WTC11 (cell line): Measurements from ENCODE around the gene KLK6. TPM values are rescaled to one million over a fixed set of nuclear protein-coding genes. Genes with fewer than 3 reads are reported as not detected.

Experiments
- ATAC-seq: fragments of 200-7000 bp; cut with Tn5 transposase; 2 replicates; pipeline ENCODE4 v1.10.0; 2021; ENCODE audit warnings: mild to moderate bottlenecking, moderate library complexity
- CTCF ChIA-PET: fragments of 300-600 bp; sonication (Branson Sonifier 250); formaldehyde crosslinking; loops from one replicate; lab custom pipeline; 2021; ENCODE audit warnings: antibody characterized with exemption; lab: Charles Lee
- POLR2A ChIA-PET: fragments of 350-600 bp; sonication (Branson Sonifier 250); formaldehyde crosslinking; loops from one replicate; lab custom pipeline; 2021; ENCODE audit warnings: antibody characterized with exemption; lab: Charles Lee
- DNase-seq: peaks from one replicate; pipeline ENCODE4 v3.0.0; 2021; ENCODE audit warnings: low spot score
- H3K27ac Mint-ChIP-seq: 2 replicates; pipeline ENCODE4 v1.8.0; 2021; ENCODE audit warnings: mixed read lengths
- H3K27me3 Mint-ChIP-seq: 2 replicates; pipeline ENCODE4 v1.8.0; 2021; ENCODE audit warnings: low read depth, mild to moderate bottlenecking, moderate library complexity, mixed read lengths
- H3K36me3 Mint-ChIP-seq: 2 replicates; pipeline ENCODE4 v1.8.0; 2021; ENCODE audit warnings: mixed read lengths
- H3K4me1 Mint-ChIP-seq: 2 replicates; pipeline ENCODE4 v1.8.0; 2022; ENCODE audit warnings: mixed read lengths
- H3K4me3 Mint-ChIP-seq: 2 replicates; pipeline ENCODE4 v1.8.0; 2021; ENCODE audit warnings: mild to moderate bottlenecking, moderate library complexity, mixed read lengths
- H3K9me3 Mint-ChIP-seq: 2 replicates; pipeline ENCODE4 v1.8.0; 2021; ENCODE audit warnings: mixed read lengths
- AFF4 ChIP-seq: sonication (generic); formaldehyde crosslinking; IDR thresholded peaks from 2 replicates; pipeline ENCODE4 v1.8.1; 2023; ENCODE audit warnings: mild to moderate bottlenecking, missing genetic modification reagents, borderline replicate concordance
- AR ChIP-seq: fragments of 250-450 bp; sonication (Bioruptor Pico); IDR thresholded peaks from 2 replicates; pipeline ENCODE4 v1.9.0; 2021; ENCODE audit warnings: mild to moderate bottlenecking
- CDX4 ChIP-seq: fragments of 250-450 bp; sonication (Bioruptor Pico); IDR thresholded peaks from 2 replicates; pipeline ENCODE4 v1.9.0; 2021; ENCODE audit warnings: moderate library complexity, mild to moderate bottlenecking, inconsistent platforms, borderline replicate concordance
- ERG ChIP-seq: fragments of 250-450 bp; sonication (Bioruptor Pico); IDR thresholded peaks from 2 replicates; pipeline ENCODE4 v1.8.0; 2021; ENCODE audit warnings: mild to moderate bottlenecking
- FOXK1 ChIP-seq: sonication (generic); formaldehyde crosslinking; IDR thresholded peaks from 2 replicates; pipeline ENCODE4 v1.8.0; 2022; ENCODE audit warnings: mild to moderate bottlenecking, moderate library complexity, missing genetic modification reagents
- FOXP1 ChIP-seq: sonication (generic); formaldehyde crosslinking; IDR thresholded peaks from 2 replicates; pipeline ENCODE4 v1.8.0; 2022; ENCODE audit warnings: missing genetic modification reagents, mild to moderate bottlenecking, moderate library complexity, borderline replicate concordance
- GABPB1 ChIP-seq: sonication (generic); formaldehyde crosslinking; IDR thresholded peaks from 2 replicates; pipeline ENCODE4 v1.8.1; 2023; ENCODE audit warnings: mild to moderate bottlenecking, missing genetic modification reagents
- NFYB ChIP-seq: sonication (generic); formaldehyde crosslinking; conservative IDR thresholded peaks from 2 replicates; pipeline ENCODE4 v1.8.0; 2022; ENCODE audit warnings: low read depth, missing genetic modification reagents
- NR3C1 ChIP-seq: sonication (generic); formaldehyde crosslinking; conservative IDR thresholded peaks from 2 replicates; pipeline ENCODE4 v1.8.1; 2023; ENCODE audit warnings: low read depth, mild to moderate bottlenecking, missing genetic modification reagents
- OVOL2 ChIP-seq: fragments of 250-450 bp; sonication (Bioruptor Pico); IDR thresholded peaks from 2 replicates; pipeline ENCODE4 v1.9.0; 2021; ENCODE audit warnings: mild to moderate bottlenecking, borderline replicate concordance
- RORB ChIP-seq: fragments of 250-450 bp; sonication (Bioruptor Pico); IDR thresholded peaks from 2 replicates; pipeline ENCODE4 v1.9.0; 2021; ENCODE audit warnings: mild to moderate bottlenecking
- SOX15 ChIP-seq: fragments of 250-450 bp; sonication (Bioruptor Pico); IDR thresholded peaks from 2 replicates; pipeline ENCODE4 v1.9.0; 2021; ENCODE audit warnings: mild to moderate bottlenecking
- ZBTB21 ChIP-seq: sonication (generic); formaldehyde crosslinking; IDR thresholded peaks from 2 replicates; pipeline ENCODE4 v1.8.1; 2023; ENCODE audit warnings: mild to moderate bottlenecking, missing genetic modification reagents, borderline replicate concordance
- ZNF317 ChIP-seq: sonication (generic); formaldehyde crosslinking; IDR thresholded peaks from 2 replicates; pipeline ENCODE4 v1.8.1; 2023; ENCODE audit warnings: low read depth, mild to moderate bottlenecking, moderate library complexity, missing genetic modification reagents, borderline replicate concordance
- ZNF416 ChIP-seq: fragments of 250-450 bp; sonication (Bioruptor Pico); IDR thresholded peaks from 2 replicates; pipeline ENCODE4 v1.9.0; 2021; ENCODE audit warnings: mild to moderate bottlenecking, inconsistent platforms
- ZNF671 ChIP-seq: fragments of 250-450 bp; sonication (Bioruptor Pico); IDR thresholded peaks from 2 replicates; pipeline ENCODE4 v1.8.0; 2021; ENCODE audit warnings: mild to moderate bottlenecking
- total RNA-seq: library from RNA; stranded (reverse); gene quantifications from 3 replicates; pipeline ENCODE4 v1.2.3, GENCODE V29; 2021
- TF ChIP-seq, protein P1 (sequence below): sonication (generic); formaldehyde crosslinking; IDR thresholded peaks from 2 replicates; pipeline ENCODE4 v1.8.1; 2023; ENCODE audit warnings: mild to moderate bottlenecking, missing genetic modification reagents
- TF ChIP-seq, protein P2 (sequence below): fragments of 250-450 bp; sonication (Bioruptor Pico); IDR thresholded peaks from 2 replicates; pipeline ENCODE4 v1.9.0; 2021; ENCODE audit warnings: mild to moderate bottlenecking, borderline replicate concordance

KLK6 gene
- total RNA-seq, 1 experiment from 2014 or later = 0.52 TPM

- TF ChIP-seq, protein P1, sequence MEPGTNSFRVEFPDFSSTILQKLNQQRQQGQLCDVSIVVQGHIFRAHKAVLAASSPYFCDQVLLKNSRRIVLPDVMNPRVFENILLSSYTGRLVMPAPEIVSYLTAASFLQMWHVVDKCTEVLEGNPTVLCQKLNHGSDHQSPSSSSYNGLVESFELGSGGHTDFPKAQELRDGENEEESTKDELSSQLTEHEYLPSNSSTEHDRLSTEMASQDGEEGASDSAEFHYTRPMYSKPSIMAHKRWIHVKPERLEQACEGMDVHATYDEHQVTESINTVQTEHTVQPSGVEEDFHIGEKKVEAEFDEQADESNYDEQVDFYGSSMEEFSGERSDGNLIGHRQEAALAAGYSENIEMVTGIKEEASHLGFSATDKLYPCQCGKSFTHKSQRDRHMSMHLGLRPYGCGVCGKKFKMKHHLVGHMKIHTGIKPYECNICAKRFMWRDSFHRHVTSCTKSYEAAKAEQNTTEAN (CRISPR knock-in tag) = no peak
- TF ChIP-seq ZNF671 (CRISPR knock-in tag) (no peak), NFYB (CRISPR knock-in tag) (no peak), OVOL2 (no peak), ZNF317 (CRISPR knock-in tag) (no peak)
Observed at GRCh38 chr19:50932018-50932689, 37.2 kb downstream of the KLK6 start (continued).

GRCh38 chr19:50931023-50931422, 38.4 kb downstream of the KLK6 start:
- DNase-seq = no peak
- Mint-ChIP-seq H3K4me3 (no peak overlapping the region), H3K9me3 (no peaks in the 10 kb centered on the region), H3K36me3 (no peaks in the 10 kb centered on the region), H3K4me1 (peaks cover 6% of the 10 kb centered on the region), H3K27ac (no peak overlapping the region), H3K27me3 (peaks cover 32% of the 10 kb centered on the region)
- ChIA-PET POLR2A (no interaction called here), CTCF (interaction anchor here (0.7 to 8.1 kb wide), 5 partner anchors 19 to 437 kb away, joined by 3 to 93 read pairs (median 4); no protein-coding TSS in a partner anchor)
- ATAC-seq = no peak
- TF ChIP-seq FOXP1 (CRISPR knock-in tag) = no peak
- no peak for TF ChIP-seq GABPB1
- TF ChIP-seq FOXK1 (CRISPR knock-in tag) = no peak
- TF ChIP-seq ZBTB21 (CRISPR knock-in tag) = no peak
- no peak for TF ChIP-seq ZNF416 (CRISPR knock-in tag)
- no peak for TF ChIP-seq ZNF671 (CRISPR knock-in tag)
- TF ChIP-seq NR3C1 = no peak
- TF ChIP-seq OVOL2 = no peak
- no peak for TF ChIP-seq AR (CRISPR knock-in tag)
- TF ChIP-seq RORB (CRISPR knock-in tag) = no peak
- no peak for TF ChIP-seq ZNF317 (CRISPR knock-in tag)

DNA sequence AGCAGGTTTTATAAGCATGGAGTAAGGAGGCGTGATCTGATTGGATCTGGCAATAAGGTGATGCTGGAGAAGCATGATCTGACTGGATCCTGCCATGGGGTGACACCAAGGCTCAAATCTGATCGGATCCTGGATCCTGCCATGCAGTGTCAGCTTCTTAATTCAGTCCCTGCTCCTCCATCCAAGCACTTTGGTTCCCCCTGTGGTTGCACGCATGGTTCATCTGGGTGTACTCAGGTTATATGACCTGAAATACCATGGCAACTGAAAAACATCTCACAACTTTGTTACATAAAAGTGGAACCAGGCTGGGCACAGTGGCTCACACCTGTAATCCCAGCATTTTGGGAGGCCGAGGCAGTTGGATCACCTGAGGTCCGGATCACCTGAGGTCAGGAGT, 40.6 kb downstream of the KLK6 start:
- no peak for DNase-seq

More for the DNA sequence above, 40.6 kb downstream of the KLK6 start:
- ATAC-seq = no peak
- ChIA-PET POLR2A (no interaction called here), CTCF (interaction anchor here (1.5 to 8.1 kb wide), 3 partner anchors 37 to 166 kb away, joined by 3 to 93 read pairs (median 6); no protein-coding TSS in a partner anchor)
- no peak overlapping the region for H3K4me3 Mint-ChIP-seq
- peaks cover 32% of the 10 kb centered on the region for H3K27me3 Mint-ChIP-seq
- peaks cover 6% of the 10 kb centered on the region for H3K4me1 Mint-ChIP-seq
- no peak overlapping the region for H3K27ac Mint-ChIP-seq
- no peaks in the 10 kb centered on the region for H3K9me3 Mint-ChIP-seq
- no peaks in the 10 kb centered on the region for H3K36me3 Mint-ChIP-seq
- TF ChIP-seq ERG (CRISPR knock-in tag) (no peak), SOX15 (CRISPR knock-in tag) (no peak), CDX4 (CRISPR knock-in tag) (no peak), AFF4 (CRISPR knock-in tag) (no peak)
- TF ChIP-seq, protein P2, sequence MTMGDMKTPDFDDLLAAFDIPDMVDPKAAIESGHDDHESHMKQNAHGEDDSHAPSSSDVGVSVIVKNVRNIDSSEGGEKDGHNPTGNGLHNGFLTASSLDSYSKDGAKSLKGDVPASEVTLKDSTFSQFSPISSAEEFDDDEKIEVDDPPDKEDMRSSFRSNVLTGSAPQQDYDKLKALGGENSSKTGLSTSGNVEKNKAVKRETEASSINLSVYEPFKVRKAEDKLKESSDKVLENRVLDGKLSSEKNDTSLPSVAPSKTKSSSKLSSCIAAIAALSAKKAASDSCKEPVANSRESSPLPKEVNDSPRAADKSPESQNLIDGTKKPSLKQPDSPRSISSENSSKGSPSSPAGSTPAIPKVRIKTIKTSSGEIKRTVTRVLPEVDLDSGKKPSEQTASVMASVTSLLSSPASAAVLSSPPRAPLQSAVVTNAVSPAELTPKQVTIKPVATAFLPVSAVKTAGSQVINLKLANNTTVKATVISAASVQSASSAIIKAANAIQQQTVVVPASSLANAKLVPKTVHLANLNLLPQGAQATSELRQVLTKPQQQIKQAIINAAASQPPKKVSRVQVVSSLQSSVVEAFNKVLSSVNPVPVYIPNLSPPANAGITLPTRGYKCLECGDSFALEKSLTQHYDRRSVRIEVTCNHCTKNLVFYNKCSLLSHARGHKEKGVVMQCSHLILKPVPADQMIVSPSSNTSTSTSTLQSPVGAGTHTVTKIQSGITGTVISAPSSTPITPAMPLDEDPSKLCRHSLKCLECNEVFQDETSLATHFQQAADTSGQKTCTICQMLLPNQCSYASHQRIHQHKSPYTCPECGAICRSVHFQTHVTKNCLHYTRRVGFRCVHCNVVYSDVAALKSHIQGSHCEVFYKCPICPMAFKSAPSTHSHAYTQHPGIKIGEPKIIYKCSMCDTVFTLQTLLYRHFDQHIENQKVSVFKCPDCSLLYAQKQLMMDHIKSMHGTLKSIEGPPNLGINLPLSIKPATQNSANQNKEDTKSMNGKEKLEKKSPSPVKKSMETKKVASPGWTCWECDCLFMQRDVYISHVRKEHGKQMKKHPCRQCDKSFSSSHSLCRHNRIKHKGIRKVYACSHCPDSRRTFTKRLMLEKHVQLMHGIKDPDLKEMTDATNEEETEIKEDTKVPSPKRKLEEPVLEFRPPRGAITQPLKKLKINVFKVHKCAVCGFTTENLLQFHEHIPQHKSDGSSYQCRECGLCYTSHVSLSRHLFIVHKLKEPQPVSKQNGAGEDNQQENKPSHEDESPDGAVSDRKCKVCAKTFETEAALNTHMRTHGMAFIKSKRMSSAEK = no peak
